Dermis microvascular lymphatic vessel endothelial cell (primary cell): ENCODE data around the gene MTHFD2. TPM values are rescaled to one million over a fixed set of nuclear protein-coding genes. Genes with fewer than 3 reads are reported as not detected.

ENCODE experiments used
- DNase-seq, 2 donors: peaks; one replicate each; pipeline versions ENCODE4 v3.0.0 to v3.0.0-alpha.2; 2010; ENCODE audit warnings: low read depth in 2 of 2
- total RNA-seq: library from RNA; depleted of rRNA; stranded (reverse); fragments of >200 nt; gene quantifications from 2 replicates; pipeline ENCODE4 v1.2.1, GENCODE V29; 2014

Gene MTHFD2
- total RNA-seq, 1 donor from 2014 or later = 42.0 TPM

DNA sequence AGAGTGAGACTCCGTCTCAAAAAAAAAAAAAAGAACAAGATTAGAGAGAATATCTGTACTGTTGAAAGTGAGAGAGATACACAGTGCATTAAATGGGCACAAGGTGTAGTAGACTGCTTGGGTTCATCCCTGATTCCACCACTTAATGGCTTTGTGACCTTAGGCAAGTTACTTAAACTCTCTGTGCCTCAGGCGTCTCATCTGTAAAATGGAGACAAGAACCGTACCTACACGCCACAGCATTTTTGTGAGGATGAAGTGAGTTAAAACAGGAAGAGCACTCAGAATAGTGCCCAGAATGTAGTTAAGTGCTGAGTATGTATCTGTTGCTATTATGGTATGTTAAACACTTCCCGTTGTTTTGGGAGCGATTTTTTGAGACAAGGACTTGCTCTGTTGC, 64.3 kb downstream of the MTHFD2 start:
- DNase-seq = no peak

DNA sequence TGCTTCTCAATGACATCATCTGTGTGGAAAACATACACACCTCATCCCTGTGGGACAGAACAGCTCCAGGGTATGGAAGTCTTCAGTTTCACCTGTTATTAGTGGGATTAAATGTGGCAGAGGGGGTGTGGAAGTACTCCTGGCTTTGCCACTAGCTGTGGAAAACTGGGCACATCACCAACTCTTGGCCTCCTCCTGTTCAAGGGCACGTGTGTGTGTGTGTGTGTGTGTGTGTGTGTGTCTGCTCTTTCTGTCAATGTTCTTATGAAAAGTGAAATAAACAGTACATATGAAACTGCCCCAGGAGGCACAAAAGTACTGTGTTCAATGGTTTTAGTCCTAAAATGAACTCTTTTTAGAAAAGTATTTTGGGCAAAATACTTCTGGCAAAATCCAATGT, 65.9 kb downstream of the MTHFD2 start:
- DNase-seq = no peak

DNA sequence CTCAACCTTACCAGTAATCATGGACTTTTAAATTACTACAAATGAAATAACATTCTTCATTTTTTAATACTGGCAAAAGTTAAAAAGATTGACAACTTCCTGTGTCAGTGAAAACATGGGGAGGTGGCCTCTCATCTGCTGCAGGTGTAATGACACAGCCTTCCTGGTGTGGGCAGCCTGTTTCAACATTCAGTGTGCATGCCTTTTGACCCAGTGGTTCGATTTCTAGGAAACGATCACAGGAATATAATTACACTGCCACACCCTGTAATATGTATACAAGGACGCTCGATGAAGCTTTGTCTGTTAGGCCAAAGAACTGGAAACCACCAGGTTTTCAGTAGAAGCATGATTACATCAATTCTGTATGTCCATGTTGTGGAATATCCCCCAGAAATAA, 68.7 kb downstream of the MTHFD2 start:
- DNase-seq = peak; percentile 17 to 49

Other genes with a start within 250 kb of the MTHFD2 start
- gene TET3, start 213.7 kb upstream of the MTHFD2 start, total RNA-seq = 3.3 and 5.8 TPM in 2 replicates
- gene BOLA3, start 50.7 kb upstream of the MTHFD2 start, total RNA-seq = 12.1 and 19.4 TPM in 2 replicates
- gene MOB1A, start 19.7 kb upstream of the MTHFD2 start, total RNA-seq = 79.6 and 84.6 TPM in 2 replicates
- under 0.01 and 0.25 TPM in 2 replicates for gene SLC4A5, start 144.8 kb downstream of the MTHFD2 start, total RNA-seq
- gene DCTN1, start 181.7 kb downstream of the MTHFD2 start, total RNA-seq = 105 and 136 TPM in 2 replicates
- gene C2orf81, start 223.0 kb downstream of the MTHFD2 start, total RNA-seq = under 0.01 and 0.13 TPM in 2 replicates
- 36.7 and 37.6 TPM in 2 replicates for gene WDR54, start 223.1 kb downstream of the MTHFD2 start, total RNA-seq
- 18.0 and 32.9 TPM in 2 replicates for gene RTKN, start 243.3 kb downstream of the MTHFD2 start, total RNA-seq